SK-MEL-5 (cell line): ENCODE results near the gene SNX4. TPM values are rescaled to one million over a fixed set of nuclear protein-coding genes. Genes with fewer than 3 reads are reported as not detected.
A peak's percentile ranks its signal among the peaks of the same experiment; 100 is the strongest.
"Not testable (repeated sequence)": the region's sequence is repeated elsewhere in the genome, so short reads cannot be mapped to it uniquely, and the experiment has no call there.

Experiments
- DNase-seq: peaks from one replicate; pipeline ENCODE4 v3.0.0-alpha.2; 2016; ENCODE audit warnings: low read depth, low spot score
- in situ Hi-C: cut with HindIII; loops from 2 replicates; pipeline ENCODE4 v1.10.0; 2016; ENCODE audit warnings: low sequenced_read_pairs, high pct_unique_total_duplicates, low pct_unique_long_range_greater_than_20kb
- small RNA-seq, 2 experiments: library from RNA; depleted of rRNA; stranded (forward); fragments of <200 nt; gene quantifications; one replicate each; pipeline ENCODE3, GENCODE V24; 2014
- total RNA-seq: library from RNA; depleted of rRNA; stranded (reverse); fragments of >200 nt; shearing (Covaris generic); gene quantifications from 2 replicates; pipeline ENCODE4 v1.2.3, GENCODE V29; 2014; rRNA removed

The SNX4 gene
- total RNA-seq, 1 experiment from 2014 or later = 53.4 TPM

- in situ Hi-C loops = no loop called here
- no peak for DNase-seq
Observed at GRCh38 chr3:125431391-125431790, 88.6 kb downstream of the SNX4 start.

DNA sequence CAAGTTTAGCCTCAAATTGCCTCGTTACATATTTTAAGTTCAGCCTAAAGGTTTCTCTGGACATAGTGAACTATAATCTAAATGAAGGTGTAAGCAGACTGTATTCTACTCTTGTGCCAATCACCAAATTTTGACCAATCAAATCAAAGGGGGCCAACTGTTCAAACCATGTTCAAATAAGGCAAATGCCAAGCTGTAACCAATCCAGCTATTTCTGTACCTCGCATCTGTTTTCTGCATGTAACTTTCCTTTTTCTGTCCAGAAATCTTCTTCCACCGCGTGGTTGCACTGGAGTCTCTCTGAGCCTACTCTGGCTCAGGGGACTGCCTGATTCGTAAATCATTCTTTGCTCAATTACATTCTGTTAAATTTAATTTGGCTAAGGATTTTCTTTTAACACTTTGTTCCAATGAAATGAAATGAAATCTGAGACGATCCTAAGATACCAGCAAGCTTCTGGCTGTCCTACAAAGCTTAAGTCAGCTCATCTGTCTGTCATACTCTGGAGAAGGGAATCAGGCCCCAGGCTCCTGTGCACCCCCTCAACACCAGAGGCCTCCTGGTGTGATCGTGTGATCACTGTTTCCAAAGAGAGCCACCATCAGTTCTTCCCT, 91.7 kb downstream of the SNX4 start:
- in situ Hi-C loops = no loop called here
- no peak for DNase-seq

DNA sequence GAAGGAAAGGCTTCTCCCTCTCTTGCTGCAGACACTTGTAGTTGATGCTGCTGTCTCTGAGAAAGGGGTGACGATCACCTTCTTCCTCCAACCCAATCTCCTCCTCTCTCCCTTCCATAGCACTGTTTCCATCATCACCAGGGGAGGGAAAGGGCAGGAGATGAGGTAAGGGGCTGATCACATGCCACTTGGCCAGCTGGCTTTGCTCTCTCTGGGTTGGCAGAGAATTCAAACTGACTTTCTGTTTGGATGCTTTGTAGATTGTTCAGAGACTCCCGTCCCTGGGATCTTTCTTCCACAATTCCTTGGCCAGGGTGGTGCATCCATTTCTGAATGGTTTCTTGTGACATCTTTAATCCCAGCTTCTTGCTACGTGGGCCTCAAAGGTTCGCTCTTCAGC, 101.7 kb downstream of the SNX4 start:
- in situ Hi-C loops = no loop called here
- DNase-seq = no peak

DNA sequence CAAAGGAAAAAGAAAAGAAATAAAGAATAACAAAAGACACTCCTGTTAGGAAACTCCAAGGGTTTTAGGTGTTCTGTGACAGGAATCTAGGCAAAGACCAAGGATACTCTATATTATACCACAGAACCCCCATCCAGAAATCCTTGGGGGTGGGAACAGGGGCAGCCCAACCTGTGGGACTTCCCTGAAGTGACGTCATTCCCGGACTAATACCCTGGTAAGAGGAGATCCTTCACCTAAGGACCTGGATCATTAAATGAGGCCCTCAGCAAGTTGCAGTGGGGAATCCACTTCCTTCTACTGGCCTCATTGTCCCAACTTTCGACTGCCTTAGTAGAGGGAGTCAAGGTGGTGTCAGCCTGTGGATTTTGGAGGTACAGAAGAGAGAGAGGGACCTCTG, 103.8 kb downstream of the SNX4 start:
- in situ Hi-C loops = no loop called here
- DNase-seq = no peak

- in situ Hi-C loops = no loop called here
- DNase-seq = no peak
Observed at GRCh38 chr3:125414669-125415068, 105.3 kb downstream of the SNX4 start.

DNA sequence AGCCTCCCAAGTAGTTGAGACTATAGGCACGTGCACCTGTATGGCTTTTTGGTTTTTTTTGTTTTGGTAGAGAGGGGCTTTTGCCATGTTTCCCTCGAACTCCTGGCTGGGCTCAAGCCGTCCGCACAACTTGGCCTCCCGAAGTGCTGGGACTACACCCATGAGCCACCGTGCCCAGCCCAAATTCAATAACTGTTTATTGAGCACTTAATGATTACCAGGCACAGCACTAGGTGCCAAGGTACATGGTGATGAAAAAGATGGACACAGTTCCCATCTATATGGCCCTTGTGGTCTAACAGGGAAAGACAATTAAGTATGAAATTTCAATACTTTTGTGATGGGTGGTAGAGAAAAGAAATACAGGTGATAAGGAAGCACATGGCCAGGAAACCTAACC, 109.1 kb downstream of the SNX4 start:
- in situ Hi-C loops = no loop called here
- no peak for DNase-seq

GRCh38 chr3:125406070-125406469, 113.9 kb downstream of the SNX4 start:
- in situ Hi-C loops = no loop called here
- no peak for DNase-seq

- DNase-seq, in situ Hi-C loops: not testable (repeated sequence)
Observed at GRCh38 chr3:125405515-125405914, 114.5 kb downstream of the SNX4 start.

- DNase-seq = no peak
- in situ Hi-C loops = no loop called here
Observed at GRCh38 chr3:125403789-125404188, 116.2 kb downstream of the SNX4 start.

DNA sequence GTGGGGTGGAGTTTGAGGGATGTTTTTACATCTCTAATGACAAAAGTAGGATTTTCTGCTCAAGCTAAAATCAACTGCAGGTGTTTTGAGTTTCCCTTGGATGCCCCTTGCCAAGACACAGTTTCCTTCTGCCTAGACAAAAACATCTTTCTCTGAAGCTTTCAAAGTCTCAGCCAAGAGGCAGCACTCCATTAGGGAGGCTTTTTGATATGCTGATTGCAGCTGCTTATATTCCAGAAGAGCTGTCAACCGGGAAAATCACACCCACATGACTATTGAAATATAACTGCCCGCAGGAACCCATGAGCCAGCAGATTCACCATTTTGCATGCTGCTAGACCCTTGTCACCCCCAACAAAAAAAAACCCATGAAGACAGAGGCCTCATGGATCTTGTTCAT, 117.4 kb downstream of the SNX4 start:
- no peak for DNase-seq
- in situ Hi-C loops = no loop called here

GRCh38 chr3:125401402-125401801, 118.6 kb downstream of the SNX4 start:
- no peak for DNase-seq
- in situ Hi-C loops = no loop called here

- in situ Hi-C loops = no loop called here
- DNase-seq = peak; percentile 34
Observed at GRCh38 chr3:125398952-125399351, 121.0 kb downstream of the SNX4 start.

Small RNAs within 50 kb of the gene (small RNA-seq; reads per million reads assigned to genes)
- gene RF00019 = 0 reads per million in 2 experiments

Other genes starting within 250 kb of the SNX4 start
- gene ZNF148, start 144.9 kb downstream of the SNX4 start, total RNA-seq = 25.8 and 30.7 TPM in 2 replicates
- gene OSBPL11, start 75.3 kb upstream of the SNX4 start, total RNA-seq = 4.8 and 6.4 TPM in 2 replicates